HG03378 (cell line): Measurements from ENCODE around the gene MAD1L1.
"Not testable (repeated sequence)": the region's sequence is repeated elsewhere in the genome, so short reads cannot be mapped to it uniquely, and the experiment has no call there.

Experiments used
- ATAC-seq: cut with Tn5 transposase; IDR thresholded peaks from one replicate; pipeline ENCODE4 v1.9.1; 2021; ENCODE audit warnings: mild to moderate bottlenecking, moderate library complexity; ENCODE audit not compliant: unreplicated experiment

The MAD1L1 gene

GRCh38 chr7:2036786-2037185 is 196.0 kb downstream of the MAD1L1 start:
- ATAC-seq = no peak

GRCh38 chr7:2036201-2036600 is 196.5 kb downstream of the MAD1L1 start:
- ATAC-seq = not testable (repeated sequence)

GRCh38 chr7:2034291-2035201 is 198.2 kb downstream of the MAD1L1 start:
- ATAC-seq = no peak

DNA sequence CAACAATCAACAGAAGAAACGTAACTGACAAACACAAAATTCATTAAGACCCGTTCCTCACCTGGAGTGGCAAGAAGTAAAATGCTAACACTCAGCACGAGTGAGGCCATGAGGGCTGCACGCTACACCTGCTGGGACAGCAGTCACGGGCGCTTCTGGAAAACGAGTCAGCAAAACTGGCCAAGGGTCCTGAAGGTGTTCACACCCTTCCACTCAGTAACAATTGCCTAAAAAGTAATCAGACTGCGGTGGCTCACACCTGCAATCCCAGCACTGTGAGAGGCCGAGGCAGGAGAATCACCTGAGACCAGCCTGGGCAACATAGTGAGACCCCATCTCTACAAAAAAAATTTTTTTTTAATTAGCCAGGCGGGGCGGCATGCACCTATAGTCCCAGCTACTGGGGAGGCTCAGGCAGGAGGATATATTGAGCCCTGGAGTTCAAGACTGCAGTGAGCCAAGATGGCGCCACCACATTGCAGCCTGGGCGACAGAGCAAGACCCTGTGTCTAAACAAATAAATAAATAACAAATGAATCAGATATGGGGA is 199.1 kb downstream of the MAD1L1 start:
- no peak for ATAC-seq

GRCh38 chr7:2032876-2033407 is 199.8 kb downstream of the MAD1L1 start:
- ATAC-seq = no peak

DNA sequence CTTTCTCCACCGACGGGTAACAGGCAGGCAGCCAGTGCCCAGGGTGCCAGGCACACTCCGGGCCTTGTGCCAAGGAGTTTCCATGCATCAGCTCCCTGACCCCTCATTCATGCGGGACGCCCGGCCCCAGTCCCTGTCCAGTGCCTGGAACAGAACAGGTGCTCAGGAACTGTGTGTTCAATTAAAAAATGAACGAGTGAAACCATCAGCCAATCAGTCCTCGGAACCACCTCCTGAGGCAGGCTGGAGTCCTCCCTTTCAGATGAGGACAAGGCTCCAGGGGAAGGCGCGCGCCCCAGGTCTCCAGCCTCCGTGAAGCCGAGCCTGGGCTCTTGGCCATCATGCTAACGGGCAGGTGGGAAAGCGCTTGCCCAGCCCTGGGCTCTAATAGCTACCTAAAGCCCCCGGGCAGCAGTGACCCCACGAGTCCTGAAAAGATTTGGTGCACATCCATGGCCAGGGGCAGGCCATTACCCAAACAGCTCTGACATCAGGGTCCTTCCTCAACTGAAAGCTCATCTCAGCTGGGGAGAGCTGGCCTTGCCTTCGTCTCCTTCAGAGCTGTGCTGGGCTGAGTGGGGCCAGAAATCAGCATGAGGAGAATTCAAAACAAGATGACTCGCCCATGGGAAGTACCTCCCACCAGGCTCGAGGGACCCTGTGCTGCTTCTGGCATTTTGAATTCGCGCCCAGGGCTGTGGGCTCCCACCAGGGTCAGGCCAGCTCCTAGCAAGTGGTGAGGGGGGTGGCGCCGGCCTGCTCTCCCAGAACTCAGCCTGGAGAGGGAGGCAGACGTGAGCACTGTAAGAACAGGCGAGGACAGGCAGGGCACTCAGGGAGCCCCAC is 200.5 kb downstream of the MAD1L1 start:
- ATAC-seq = no peak

DNA sequence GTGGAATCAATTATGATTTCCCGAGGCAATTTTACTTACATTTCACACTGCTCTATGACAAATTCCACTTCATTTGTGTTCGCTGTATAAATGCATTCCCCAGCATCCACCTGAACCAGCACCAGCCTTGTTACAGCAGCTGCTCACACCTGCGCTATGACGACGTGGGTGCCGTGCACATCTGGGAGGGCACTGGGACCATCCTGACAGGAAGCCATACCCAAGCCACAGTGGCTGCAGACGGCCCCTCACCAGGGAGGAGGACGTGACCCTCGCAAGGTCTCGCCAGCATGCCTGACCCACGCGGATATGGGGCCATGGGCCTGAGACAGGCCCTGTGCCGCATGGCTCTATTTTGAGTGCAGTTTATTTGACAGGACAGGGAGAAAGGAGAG is 201.3 kb downstream of the MAD1L1 start:
- ATAC-seq = no peak

DNA sequence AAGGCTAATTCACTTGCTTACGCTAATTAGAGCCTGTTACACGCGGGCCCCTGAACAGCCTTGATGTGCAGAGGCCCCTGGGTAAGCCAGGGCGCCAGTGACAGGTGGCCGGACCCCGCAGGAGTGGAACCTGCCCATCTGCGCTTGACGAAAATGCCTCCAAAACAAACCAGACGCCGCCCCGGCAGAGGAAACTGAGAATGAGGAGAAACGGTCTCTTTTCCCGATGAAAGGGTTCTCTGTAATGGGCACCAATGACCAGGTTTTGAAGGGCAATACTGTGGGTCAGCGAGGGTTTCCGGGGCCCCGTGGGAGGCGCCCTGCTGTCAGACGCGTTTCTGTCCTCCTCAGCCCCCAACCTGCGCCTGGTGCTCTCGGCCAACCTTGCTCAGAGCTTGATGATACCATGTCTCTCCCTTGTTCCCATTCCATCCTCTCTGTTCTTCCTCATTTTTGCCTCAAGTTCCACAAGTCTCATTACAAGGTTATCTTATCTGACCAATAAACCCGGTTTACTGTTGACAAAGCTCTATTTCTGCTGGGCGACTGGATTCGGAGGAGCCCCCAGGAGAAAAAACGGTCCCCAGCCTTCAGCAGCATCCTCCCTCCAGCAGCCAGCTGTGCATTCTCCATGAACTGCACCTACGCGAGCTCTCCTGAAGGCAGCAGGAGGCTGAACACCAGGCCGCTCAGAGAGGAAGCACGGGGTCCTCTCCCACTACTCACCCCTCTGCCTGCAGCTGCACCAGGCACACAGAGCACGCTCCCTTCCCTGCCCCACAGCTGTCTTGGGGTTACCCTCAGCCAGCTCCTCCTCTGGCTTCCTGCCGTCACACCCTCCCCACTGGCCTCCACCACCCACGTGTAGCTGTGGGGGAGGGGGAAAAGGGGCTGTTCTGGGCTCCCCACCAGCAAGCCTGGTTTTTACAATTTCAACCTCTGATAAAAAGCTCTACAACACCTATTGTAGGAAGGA is 202.0 kb downstream of the MAD1L1 start:
- ATAC-seq = no peak

DNA sequence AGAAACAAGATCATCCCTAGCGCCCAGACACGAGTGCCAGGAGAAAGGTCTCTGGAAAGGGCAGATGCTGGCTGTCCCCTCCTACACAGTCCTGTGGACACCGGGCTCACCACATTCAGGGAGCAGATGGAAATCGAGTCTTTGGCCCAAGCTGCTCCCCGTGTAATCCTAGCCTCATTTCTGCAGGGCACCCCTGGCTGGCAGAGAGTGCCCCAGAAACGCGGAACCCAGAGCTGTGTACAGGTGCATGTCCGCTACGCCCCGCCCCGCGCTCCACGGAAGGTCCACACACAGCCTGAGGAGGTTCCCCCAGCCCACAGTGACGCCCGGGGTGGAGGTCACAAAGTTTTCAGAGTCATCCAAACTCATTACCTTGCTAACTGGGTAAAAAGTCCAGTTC is 202.8 kb downstream of the MAD1L1 start:
- ATAC-seq = no peak

GRCh38 chr7:2029211-2029905 is 203.4 kb downstream of the MAD1L1 start:
- ATAC-seq = no peak

DNA sequence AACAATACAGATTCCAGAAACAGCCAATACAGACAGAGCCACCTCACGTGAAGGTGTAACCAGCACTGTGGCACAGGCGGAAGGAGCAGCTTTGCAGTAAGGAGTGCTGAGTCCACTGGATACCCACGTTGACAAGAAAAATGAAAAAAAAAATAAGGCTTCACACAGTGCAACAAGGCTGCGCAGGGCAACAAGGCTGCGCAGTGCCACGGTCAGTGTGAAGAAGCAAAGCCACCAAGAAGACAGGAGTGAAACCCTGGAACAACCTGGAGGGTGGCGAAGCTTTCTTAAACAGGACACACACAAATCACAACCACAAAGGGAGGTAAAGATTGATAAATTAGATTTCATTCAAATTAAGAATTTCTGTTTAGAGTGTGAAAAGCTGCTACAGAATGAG is 204.0 kb downstream of the MAD1L1 start:
- no peak for ATAC-seq

DNA sequence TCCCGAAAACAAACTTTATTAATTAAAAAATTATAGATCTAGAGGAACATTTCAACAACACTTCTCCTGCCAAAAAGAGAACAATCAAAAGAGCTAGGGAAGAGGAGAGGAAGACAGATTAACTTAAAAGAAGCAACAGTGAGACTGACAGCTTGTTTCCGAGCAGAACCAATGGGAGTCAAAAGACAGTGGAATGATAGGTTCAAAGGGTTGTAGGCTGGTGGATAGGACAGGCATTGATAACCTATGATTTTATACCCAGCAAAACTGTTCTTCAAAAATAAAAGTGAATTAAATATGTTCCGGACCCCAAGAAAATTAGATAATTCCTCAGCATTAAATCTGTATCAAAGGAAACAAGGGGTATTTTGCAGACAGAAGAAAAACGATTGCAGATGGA is 207.6 kb downstream of the MAD1L1 start:
- ATAC-seq = no peak

DNA sequence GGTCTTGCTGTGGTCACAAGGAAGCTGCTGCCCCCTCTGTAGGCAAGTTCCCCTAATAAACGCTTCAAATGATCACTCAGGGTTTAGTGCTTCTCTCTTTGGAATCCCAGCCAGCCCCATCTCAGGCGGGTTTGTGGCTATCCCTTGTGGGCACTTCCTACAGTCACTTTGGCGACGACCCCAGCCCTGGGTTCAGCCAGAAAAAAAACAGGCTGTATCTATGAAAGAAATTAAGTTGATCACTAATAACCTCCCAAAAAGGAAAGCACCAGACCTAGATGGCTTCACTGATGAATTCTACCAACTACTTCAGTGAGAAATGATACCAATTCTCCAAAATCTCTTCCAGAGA is 208.2 kb downstream of the MAD1L1 start:
- no peak for ATAC-seq

DNA sequence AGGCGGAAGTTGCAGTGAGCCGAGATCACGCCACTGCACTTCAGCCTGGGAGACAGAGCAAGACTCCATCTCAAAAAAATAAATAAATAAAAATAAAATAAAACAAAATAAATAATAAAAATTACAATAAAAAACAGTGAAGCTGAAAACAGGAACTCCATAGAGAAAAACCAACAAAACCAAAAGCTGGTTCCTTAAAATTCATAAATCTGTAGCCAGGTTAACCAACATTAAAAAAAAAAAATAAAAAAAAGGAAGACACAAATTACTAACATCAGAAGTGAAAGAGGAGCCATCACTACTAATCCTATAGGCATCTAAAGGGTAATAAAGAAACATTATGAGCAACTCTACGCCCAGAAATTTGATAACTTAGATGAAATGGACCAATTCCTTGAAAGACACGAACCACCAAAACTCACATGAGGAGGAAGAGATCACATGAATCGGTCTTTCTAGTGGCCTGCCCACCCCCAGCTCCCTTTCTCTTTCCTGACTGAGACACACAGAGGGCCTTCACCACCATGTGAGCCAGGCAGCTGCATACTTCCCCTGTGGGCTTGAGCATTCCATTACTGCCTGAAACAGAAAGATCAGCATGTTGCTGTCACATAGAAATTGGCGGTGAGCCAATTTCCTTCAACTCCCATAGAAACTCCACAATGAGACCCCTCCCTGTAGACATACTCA is 208.7 kb downstream of the MAD1L1 start:
- no peak for ATAC-seq

DNA sequence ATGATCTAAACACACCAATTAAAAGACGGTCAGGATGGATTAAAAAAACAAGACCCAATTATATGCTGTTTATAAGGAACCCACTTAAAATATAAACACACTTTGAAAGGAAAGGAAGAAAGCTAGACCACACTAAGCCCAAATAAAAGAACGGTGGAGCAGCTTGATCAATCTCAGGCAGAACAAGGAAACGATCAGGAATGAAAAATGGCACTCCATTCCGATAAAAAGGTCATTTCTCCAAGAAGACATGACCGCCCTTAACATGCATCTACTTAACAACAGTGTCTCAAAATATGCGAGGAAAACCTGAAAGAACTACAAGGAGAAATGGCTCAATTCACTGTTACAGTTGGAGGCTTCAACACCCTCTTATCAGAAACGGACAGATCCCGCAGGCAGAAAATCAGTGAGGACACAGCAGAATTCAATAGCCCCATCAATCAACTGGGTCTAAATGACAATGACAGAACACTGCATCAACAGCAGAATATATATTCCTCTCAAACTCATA is 210.0 kb downstream of the MAD1L1 start:
- ATAC-seq = no peak

DNA sequence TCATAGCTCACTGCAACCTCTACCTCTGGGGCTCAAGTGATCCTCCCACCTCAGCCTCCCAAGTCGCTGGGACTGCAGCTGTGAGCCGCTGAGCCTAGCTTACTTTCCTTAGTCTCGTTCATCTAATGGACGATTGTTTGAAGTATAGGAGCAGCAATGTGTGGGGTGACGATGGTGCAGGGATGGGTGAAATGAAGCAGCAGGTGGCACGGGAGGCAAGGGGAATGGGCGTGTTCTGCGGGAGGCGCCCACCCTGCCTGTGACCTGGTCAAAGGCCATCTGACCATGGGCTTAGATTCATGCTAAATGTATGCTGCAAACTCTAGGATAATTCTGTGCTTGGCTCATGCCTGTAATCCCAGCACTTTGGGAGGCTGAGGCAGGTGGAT is 210.7 kb downstream of the MAD1L1 start:
- no peak for ATAC-seq

DNA sequence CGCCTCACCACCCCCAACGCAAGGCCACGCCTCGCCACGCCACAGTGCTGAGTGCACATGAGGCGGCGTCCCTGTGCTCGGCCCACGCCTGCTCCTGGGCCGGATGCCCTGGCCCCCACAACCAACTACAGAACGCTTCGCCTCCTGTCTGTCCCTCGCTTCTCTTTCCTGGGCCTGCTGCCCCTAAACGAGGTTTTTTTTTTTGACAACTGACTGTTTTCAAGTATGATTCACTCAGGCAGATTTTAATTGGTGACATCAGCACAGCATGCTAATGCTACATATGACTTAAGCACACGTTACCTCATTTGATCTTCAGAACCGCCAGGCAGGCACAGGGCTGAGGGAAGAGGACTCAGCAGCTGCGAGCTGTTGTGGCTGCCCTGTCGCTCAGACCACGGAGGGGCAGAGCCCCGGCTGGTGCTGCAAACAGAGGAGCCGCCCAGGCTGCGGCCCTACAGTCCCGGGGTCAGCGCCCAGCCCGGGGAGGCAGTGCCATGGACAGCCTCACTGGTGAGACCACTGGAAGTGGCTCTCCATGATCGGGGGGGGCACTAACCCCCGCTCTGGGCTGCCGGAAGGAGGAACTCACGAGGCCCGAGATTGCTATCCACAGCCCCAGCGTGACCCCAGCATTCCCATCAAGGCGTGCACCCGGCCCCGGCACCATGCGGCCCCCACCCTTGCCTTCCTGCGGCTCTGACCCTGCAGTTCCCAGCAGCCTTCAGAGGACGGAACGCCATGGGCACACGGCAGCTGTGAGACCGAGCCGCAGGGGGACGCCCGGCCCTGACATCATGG is 212.8 kb downstream of the MAD1L1 start:
- no peak for ATAC-seq

DNA sequence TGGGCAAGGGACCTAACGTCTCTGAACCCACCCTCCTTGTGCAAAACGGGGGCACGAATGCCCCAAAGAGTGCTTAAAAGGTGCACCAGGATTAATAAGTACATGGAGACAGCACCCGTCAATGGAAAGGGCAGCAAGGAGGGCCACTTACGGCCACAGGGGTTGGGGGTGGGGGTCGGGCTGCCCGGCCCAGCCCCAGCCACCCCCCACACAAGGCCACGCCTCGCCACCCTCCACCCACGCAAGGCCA is 213.4 kb downstream of the MAD1L1 start:
- no peak for ATAC-seq
